CD14-positive monocyte (primary cell): ENCODE results near the gene EEFSEC. TPM values are rescaled to one million over a fixed set of nuclear protein-coding genes. Genes with fewer than 3 reads are reported as not detected.

Source experiments
- DNase-seq, 3 donors: peaks; one replicate each; pipeline ENCODE4 v3.0.0-alpha.2; 2011 to 2022
- H2AFZ ChIP-seq: 2 replicates; pipeline ENCODE4 v1.6.0; 2012; ENCODE audit warnings: mild to moderate bottlenecking, low read depth, low read length, inconsistent platforms; ENCODE audit not compliant: insufficient read depth, poor library complexity, severe bottlenecking
- H3K27ac ChIP-seq, 2 donors: 1 replicate in 1 of 2; 2 replicates in 1 of 2; pipeline ENCODE4 v1.5.1; 2012 to 2013; ENCODE audit warnings: low read length in 2 of 2, control low read depth in 1 of 2, inconsistent platforms in 1 of 2, low read depth in 1 of 2, mild to moderate bottlenecking in 1 of 2
- H3K27me3 ChIP-seq, 2 donors: one replicate each; pipeline versions ENCODE4 v1.6.0 to v1.6.1; 2011 to 2013; ENCODE audit warnings: low read length in 2 of 2; ENCODE audit not compliant: control insufficient read depth in 2 of 2, insufficient read depth in 2 of 2
- H3K36me3 ChIP-seq, 2 donors: replicated peaks in 1 of 2; 1 replicate in 1 of 2; 2 replicates in 1 of 2; pipeline versions ENCODE4 v1.5.1 to v1.6.1; 2012 to 2013; ENCODE audit warnings: low read length in 2 of 2, control low read depth in 1 of 2, inconsistent platforms in 1 of 2, mild to moderate bottlenecking in 1 of 2; ENCODE audit not compliant: insufficient read depth in 2 of 2, control insufficient read depth in 1 of 2
- H3K4me1 ChIP-seq, 2 donors: 1 replicate in 1 of 2; 2 replicates in 1 of 2; pipeline versions ENCODE4 v1.5.1 to v1.6.1; 2012 to 2013; ENCODE audit warnings: low read length in 2 of 2, control low read depth in 1 of 2, inconsistent platforms in 1 of 2, mild to moderate bottlenecking in 1 of 2, moderate library complexity in 1 of 2; ENCODE audit not compliant: insufficient read depth in 2 of 2, control insufficient read depth in 1 of 2
- H3K4me2 ChIP-seq: replicated peaks from 2 replicates; pipeline ENCODE3; 2012; ENCODE audit warnings: low read length, moderate library complexity, mild to moderate bottlenecking; ENCODE audit not compliant: poor library complexity, severe bottlenecking; ENCODE audit errors: extremely low read depth
- H3K4me3 ChIP-seq, 3 experiments: fragments of 200-600 bp in 1 of 3; sonication (generic) in 1 of 3; replicated peaks in 1 of 3; 1 replicate in 2 of 3; 2 replicates in 1 of 3; pipeline ENCODE4 v1.5.1; 2011 to 2013; ENCODE audit warnings: low read length in 3 of 3, mild to moderate bottlenecking in 3 of 3, control low read depth in 2 of 3, low read depth in 2 of 3, inconsistent platforms in 1 of 3, moderate library complexity in 1 of 3
- H3K79me2 ChIP-seq: 2 replicates; pipeline ENCODE4 v1.6.0; 2012; ENCODE audit warnings: mild to moderate bottlenecking, control low read depth, inconsistent platforms, low read length, moderate library complexity; ENCODE audit not compliant: insufficient read depth
- H3K9ac ChIP-seq: 2 replicates; pipeline ENCODE4 v1.6.0; 2017; ENCODE audit warnings: low read length, mild to moderate bottlenecking; ENCODE audit not compliant: insufficient read depth, poor library complexity, severe bottlenecking
- H3K9me3 ChIP-seq, 2 donors: replicated peaks in 1 of 2; 1 replicate in 1 of 2; 2 replicates in 1 of 2; pipeline versions ENCODE4 v1.5.1 to v1.6.1; 2012 to 2013; ENCODE audit warnings: low read length in 2 of 2, control low read depth in 1 of 2; ENCODE audit not compliant: control insufficient read depth in 1 of 2, insufficient read depth in 1 of 2
- H4K20me1 ChIP-seq: 2 replicates; pipeline ENCODE4 v1.6.0; 2012; ENCODE audit warnings: mild to moderate bottlenecking, low read length, control low read depth, moderate library complexity; ENCODE audit not compliant: insufficient read depth
- H3K27ac Mint-ChIP-seq, 7 donors: one replicate each; pipeline ENCODE4 v1.8.0; 2020; ENCODE audit warnings: mild to moderate bottlenecking in 7 of 7, mixed read lengths in 7 of 7, moderate library complexity in 6 of 7, inconsistent platforms in 2 of 7
- H3K27me3 Mint-ChIP-seq, 3 donors: one replicate each; pipeline ENCODE4 v1.8.0; 2021 to 2022; ENCODE audit warnings: low read depth in 3 of 3, mild to moderate bottlenecking in 3 of 3, mixed read lengths in 3 of 3, moderate library complexity in 3 of 3, inconsistent platforms in 1 of 3
- H3K36me3 Mint-ChIP-seq, 2 donors: one replicate each; pipeline ENCODE4 v1.8.0; 2020; ENCODE audit warnings: mixed read lengths in 2 of 2, inconsistent platforms in 1 of 2, mild to moderate bottlenecking in 1 of 2
- H3K4me1 Mint-ChIP-seq: one replicate; pipeline ENCODE4 v1.8.0; 2020; ENCODE audit warnings: mild to moderate bottlenecking, mixed read lengths
- H3K4me3 Mint-ChIP-seq, 2 donors: one replicate each; pipeline ENCODE4 v1.8.0; 2020; ENCODE audit warnings: mild to moderate bottlenecking in 2 of 2, mixed read lengths in 2 of 2, moderate library complexity in 1 of 2
- H3K9me3 Mint-ChIP-seq, 7 donors: one replicate each; pipeline ENCODE4 v1.8.0; 2020 to 2022; ENCODE audit warnings: mixed read lengths in 7 of 7, mild to moderate bottlenecking in 6 of 7, moderate library complexity in 6 of 7, inconsistent platforms in 2 of 7
- WGBS: methylation state at CpG from one replicate; pipeline ENCODE4 v1.1.5; 2013; ENCODE audit warnings: missing lambda C conversion rate; ENCODE audit not compliant: insufficient coverage; 5-methylcytosine and 5-hydroxymethylcytosine counted together
- intact Hi-C, 2 donors: fragments of 100-400 bp; cut with micrococcal nuclease; formaldehyde crosslinking; loops; one replicate each; pipeline versions ENCODE4 v1.15.0 to v1.15.1; 2023
- polyA plus RNA-seq, 3 donors: library from polyadenylated mRNA; depleted of rRNA in 1 of 3; unstranded in 2 of 3; stranded (reverse) in 1 of 3; fragments of 300-500 nt in 2 of 3; fragments of >200 nt in 1 of 3; fragmentation: Illumina TruSeq in 2 of 3; gene quantifications; 1 replicate in 2 of 3; 2 replicates in 1 of 3; pipeline ENCODE4 v1.2.3, GENCODE V29; 2012 to 2021
- TF ChIP-seq, protein P1 (sequence below): fragments of 200-600 bp; IDR thresholded peaks from one replicate; pipeline ENCODE4 v1.8.0; 2022; ENCODE audit warnings: antibody characterized with exemption, mild to moderate bottlenecking

Gene EEFSEC
- polyA plus RNA-seq, 3 donors: 13.3 to 14.9 (median 14.9) TPM

- peaks cover 3 to 16% of the 10 kb centered on the region in 2 donors for H3K9me3 ChIP-seq
- peaks cover 2 to 18% (median 11%) of the 10 kb centered on the region in 7 donors for H3K9me3 Mint-ChIP-seq
- peaks cover 21 to 72% of the 10 kb centered on the region in 2 donors for H3K36me3 ChIP-seq
- TF ChIP-seq, protein P1, sequence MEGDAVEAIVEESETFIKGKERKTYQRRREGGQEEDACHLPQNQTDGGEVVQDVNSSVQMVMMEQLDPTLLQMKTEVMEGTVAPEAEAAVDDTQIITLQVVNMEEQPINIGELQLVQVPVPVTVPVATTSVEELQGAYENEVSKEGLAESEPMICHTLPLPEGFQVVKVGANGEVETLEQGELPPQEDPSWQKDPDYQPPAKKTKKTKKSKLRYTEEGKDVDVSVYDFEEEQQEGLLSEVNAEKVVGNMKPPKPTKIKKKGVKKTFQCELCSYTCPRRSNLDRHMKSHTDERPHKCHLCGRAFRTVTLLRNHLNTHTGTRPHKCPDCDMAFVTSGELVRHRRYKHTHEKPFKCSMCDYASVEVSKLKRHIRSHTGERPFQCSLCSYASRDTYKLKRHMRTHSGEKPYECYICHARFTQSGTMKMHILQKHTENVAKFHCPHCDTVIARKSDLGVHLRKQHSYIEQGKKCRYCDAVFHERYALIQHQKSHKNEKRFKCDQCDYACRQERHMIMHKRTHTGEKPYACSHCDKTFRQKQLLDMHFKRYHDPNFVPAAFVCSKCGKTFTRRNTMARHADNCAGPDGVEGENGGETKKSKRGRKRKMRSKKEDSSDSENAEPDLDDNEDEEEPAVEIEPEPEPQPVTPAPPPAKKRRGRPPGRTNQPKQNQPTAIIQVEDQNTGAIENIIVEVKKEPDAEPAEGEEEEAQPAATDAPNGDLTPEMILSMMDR: no peak
- H3K36me3 Mint-ChIP-seq: peaks cover 58 to 70% of the 10 kb centered on the region in 2 donors
- H3K27ac Mint-ChIP-seq: peak overlapping the region in 1 of 7 donors; percentile 26
- 97% methylated on average over 5 of the region's 6 CpGs for WGBS
- no peaks in the 10 kb centered on the region for H3K27me3 ChIP-seq
- no peak overlapping the region for H3K4me2 ChIP-seq
- H3K27ac ChIP-seq: no peak overlapping the region
- H3K4me1 Mint-ChIP-seq: no peaks in the 10 kb centered on the region
- H3K27me3 Mint-ChIP-seq: peaks cover 0 to 3% (median 1%) of the 10 kb centered on the region in 3 donors
- no peak for DNase-seq
- no peak overlapping the region for H3K4me3 ChIP-seq
- H3K4me1 ChIP-seq: no peaks in the 10 kb centered on the region
- H3K79me2 ChIP-seq: no peaks in the 10 kb centered on the region
- intact Hi-C loops: no loop called here
- no peak overlapping the region for H3K4me3 Mint-ChIP-seq
- no peaks in the 10 kb centered on the region for H4K20me1 ChIP-seq
- H2AFZ ChIP-seq: no peak overlapping the region
- H3K9ac ChIP-seq: no peak overlapping the region
Observed at GRCh38 chr3:128263946-128264345, 110.7 kb downstream of the EEFSEC start.

GRCh38 chr3:128266453-128266852 is 113.2 kb downstream of the EEFSEC start:
- Mint-ChIP-seq H3K4me1 (no peaks in the 10 kb centered on the region), H3K27ac (no peak overlapping the region), H3K27me3 (peaks cover 0 to 3% (median 2%) of the 10 kb centered on the region in 3 donors), H3K4me3 (no peak overlapping the region), H3K36me3 (peaks cover 53 to 71% of the 10 kb centered on the region in 2 donors), H3K9me3 (no peaks in the 10 kb centered on the region)
- no peak overlapping the region for H3K27ac ChIP-seq
- intact Hi-C loops: no loop called here
- H3K9me3 ChIP-seq: no peaks in the 10 kb centered on the region
- peaks cover 24 to 73% of the 10 kb centered on the region in 2 donors for H3K36me3 ChIP-seq
- no peaks in the 10 kb centered on the region for H3K79me2 ChIP-seq
- no peaks in the 10 kb centered on the region for H3K27me3 ChIP-seq
- no peak overlapping the region for H3K4me3 ChIP-seq
- H3K4me1 ChIP-seq: no peaks in the 10 kb centered on the region
- H3K4me2 ChIP-seq: no peak overlapping the region
- no peak for DNase-seq
- no peaks in the 10 kb centered on the region for H4K20me1 ChIP-seq
- TF ChIP-seq, protein P1: no peak
- 100% methylated on average over 1 of the region's 1 CpG for WGBS
- H3K9ac ChIP-seq: no peak overlapping the region
- no peak overlapping the region for H2AFZ ChIP-seq
